Kidney epithelial cell (primary cell): ENCODE measurements around the gene GPR108. TPM values are rescaled to one million over a fixed set of nuclear protein-coding genes. Genes with fewer than 3 reads are reported as not detected.
"Not testable (repeated sequence)": the region's sequence is repeated elsewhere in the genome, so short reads cannot be mapped to it uniquely, and the experiment has no call there.

ENCODE experiments used
- DNase-seq: peaks from one replicate; pipeline ENCODE4 v3.0.0-alpha.2; 2010; ENCODE audit warnings: low read depth
- H3K27me3 ChIP-seq: 2 replicates; pipeline ENCODE4 v1.6.0; 2011; ENCODE audit warnings: low read length; ENCODE audit not compliant: control insufficient read depth, insufficient read depth
- H3K36me3 ChIP-seq: 2 replicates; pipeline ENCODE4 v1.5.1; 2011; ENCODE audit warnings: low read length; ENCODE audit not compliant: control insufficient read depth, insufficient read depth
- H3K4me3 ChIP-seq: 2 replicates; pipeline ENCODE4 v1.5.1; 2011; ENCODE audit warnings: low read depth, mild to moderate bottlenecking, control low read depth, low read length
- total RNA-seq: library from RNA; depleted of rRNA; stranded (reverse); fragments of >200 nt; gene quantifications from 2 replicates; pipeline ENCODE4 v1.2.3, GENCODE V29; 2015
- TF ChIP-seq, protein P1 (sequence below): IDR thresholded peaks from 2 replicates; pipeline ENCODE4 v1.5.1; 2011; ENCODE audit warnings: mild to moderate bottlenecking, moderate library complexity, low read length, control low read depth, inconsistent platforms; ENCODE audit not compliant: insufficient read depth, poor library complexity, severe bottlenecking

Gene GPR108
- total RNA-seq, 1 donor from 2014 or later, result 66.6 TPM

DNA sequence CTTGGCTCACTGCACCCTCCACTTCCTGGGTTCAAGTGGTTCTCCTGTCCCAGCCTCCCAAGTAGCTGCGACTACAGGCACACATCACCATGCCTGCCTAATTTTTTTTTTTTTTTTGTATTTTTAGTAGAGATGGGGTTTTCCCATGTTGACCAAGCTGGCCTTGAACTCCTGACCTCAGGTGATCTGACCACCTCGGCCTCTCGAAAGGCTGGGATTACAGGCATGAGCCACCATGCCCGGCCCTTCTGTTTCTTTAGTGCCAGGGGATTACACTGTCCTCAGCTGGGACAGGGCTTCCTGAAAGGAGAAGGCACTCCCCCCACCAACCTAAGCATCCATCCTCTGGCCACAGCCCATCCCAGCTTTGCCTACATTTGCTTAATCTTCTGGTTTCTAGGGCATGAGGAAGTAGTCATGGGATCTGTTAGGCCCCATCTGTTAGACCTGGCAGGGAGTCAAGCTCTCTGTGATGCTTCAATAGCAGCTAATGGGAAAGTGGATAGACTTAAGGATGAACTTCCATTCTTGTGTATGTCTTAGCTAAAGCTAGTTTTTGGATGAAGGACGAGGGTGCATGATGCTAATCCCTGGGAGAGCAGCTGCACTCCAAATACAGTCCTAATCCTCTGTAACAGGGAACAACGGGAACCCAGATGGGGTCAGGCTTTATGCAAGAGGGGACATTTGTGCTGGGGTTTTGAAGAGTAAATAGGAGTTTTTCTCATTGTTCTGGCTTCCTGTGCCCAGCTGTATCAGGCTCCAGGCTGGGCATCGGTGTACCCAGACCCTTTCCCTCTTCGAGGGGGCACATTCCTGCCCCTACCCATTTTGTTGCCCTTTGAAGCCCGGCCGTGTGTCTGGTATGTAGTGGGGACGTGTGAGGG is 37.7 kb upstream of the GPR108 start:
- no peak for DNase-seq
- TF ChIP-seq, protein P1, sequence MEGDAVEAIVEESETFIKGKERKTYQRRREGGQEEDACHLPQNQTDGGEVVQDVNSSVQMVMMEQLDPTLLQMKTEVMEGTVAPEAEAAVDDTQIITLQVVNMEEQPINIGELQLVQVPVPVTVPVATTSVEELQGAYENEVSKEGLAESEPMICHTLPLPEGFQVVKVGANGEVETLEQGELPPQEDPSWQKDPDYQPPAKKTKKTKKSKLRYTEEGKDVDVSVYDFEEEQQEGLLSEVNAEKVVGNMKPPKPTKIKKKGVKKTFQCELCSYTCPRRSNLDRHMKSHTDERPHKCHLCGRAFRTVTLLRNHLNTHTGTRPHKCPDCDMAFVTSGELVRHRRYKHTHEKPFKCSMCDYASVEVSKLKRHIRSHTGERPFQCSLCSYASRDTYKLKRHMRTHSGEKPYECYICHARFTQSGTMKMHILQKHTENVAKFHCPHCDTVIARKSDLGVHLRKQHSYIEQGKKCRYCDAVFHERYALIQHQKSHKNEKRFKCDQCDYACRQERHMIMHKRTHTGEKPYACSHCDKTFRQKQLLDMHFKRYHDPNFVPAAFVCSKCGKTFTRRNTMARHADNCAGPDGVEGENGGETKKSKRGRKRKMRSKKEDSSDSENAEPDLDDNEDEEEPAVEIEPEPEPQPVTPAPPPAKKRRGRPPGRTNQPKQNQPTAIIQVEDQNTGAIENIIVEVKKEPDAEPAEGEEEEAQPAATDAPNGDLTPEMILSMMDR, result no peak
- Histone ChIP-seq H3K36me3 (no peaks in the 10 kb centered on the region), H3K27me3 (peaks cover 2% of the 10 kb centered on the region), H3K4me3 (no peak overlapping the region)

DNA sequence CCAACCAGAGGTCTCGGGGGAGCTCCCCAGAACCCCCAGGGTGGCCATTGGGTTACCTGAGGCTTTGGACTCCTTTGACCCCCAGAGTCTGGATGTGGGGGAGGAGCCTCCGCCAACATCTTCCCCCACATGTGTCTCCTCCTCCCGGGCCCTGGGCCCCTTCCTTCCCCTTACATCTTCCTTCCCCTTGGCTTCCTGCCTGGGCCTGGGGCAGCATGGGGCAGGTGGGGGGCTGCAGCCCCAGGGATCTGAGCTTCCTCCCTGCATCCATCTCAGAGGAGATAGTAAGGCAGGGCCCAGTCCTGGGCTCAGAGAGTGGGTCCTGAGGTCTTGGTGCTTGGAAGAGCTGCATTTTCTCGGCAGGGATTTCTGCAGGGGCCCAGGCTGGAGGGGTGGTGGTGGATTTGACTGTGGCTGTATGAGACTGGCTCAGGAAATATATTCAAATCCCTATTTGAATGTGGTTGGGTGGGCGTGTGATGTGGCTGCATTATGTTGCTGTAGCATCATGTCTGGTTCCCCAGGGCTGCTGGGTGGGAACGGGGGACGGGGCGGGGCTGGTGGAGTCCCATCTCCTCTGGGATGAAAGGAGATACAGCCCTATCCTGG is 36.0 kb upstream of the GPR108 start:
- Histone ChIP-seq H3K36me3 (no peaks in the 10 kb centered on the region), H3K4me3 (no peak overlapping the region), H3K27me3 (peaks cover 2% of the 10 kb centered on the region)
- TF ChIP-seq, protein P1, result no peak
- no peak for DNase-seq

DNA sequence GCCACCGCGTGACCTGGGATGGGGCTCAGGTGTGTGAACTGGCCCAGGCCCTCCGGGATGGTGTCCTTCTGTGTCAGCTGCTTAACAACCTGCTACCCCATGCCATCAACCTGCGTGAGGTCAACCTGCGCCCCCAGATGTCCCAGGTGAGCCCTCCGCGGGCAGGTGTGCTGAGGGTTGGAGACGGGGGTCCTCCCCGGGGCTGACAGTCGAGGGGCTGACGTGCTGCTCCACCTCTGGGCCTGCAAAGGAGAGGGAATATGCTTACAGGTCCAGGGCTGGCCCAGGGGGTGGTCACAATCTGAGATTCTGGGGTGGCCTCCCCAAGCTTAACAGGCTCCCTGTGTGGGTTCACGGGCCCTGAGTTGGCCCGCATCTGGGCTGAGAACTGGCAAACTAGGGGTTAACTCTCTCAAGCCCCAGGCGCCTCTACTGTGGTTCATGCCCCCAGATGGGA is 35.5 kb upstream of the GPR108 start:
- no peak for DNase-seq
- H3K27me3 ChIP-seq, result peaks cover 2% of the 10 kb centered on the region
- no peaks in the 10 kb centered on the region for H3K36me3 ChIP-seq
- TF ChIP-seq, protein P1, result no peak
- no peak overlapping the region for H3K4me3 ChIP-seq

DNA sequence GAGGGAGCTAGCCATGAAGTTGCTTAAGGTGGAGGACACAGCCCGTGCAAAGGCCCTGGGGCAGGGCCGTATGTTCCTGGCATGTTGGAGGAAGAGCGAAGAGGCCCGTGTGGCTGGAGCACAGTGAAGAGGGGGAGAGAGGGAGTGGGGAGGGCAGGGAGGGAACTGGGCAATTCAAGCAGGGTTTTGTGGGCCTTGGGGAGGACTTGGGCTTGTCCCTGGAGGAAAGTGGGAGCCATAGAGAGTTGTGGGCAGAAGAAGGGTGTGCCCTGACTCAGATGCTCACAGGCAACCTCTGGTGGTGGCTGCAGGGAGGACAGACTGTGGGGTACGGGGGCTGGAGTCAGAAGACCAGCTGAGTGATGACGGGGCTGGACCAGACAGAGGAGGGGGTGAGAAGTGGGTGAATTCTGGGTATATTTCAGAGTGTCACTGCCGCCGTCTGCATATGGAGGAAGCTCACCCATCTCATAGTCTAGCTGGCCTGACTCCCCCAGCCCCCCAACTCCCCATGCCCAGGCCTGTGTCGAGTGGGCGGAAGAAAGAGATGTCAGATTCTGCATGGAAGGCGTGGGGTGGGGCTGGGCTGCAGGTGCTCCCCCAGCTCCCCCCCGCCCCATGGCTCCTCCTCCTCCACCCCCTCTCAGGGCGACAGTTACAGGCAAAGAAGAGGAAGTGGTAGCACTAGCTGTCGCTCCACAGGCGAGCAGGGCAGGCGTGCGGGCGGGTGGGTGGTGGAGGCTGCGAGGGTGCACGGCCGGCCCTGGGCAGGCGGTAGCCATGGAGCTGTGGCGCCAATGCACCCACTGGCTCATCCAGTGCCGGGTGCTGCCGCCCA is 34.9 kb upstream of the GPR108 start, which contains the start of gene VAV1:
Gene VAV1, plus strand, starts transcription at position 681 of the 838 bp plus-strand sequence. Its CDS starts 100 bp downstream, at position 781.
- Histone ChIP-seq H3K36me3 (no peaks in the 10 kb centered on the region), H3K27me3 (peaks cover 2% of the 10 kb centered on the region), H3K4me3 (no peak within 1 kb of the TSS)
- no peak for DNase-seq
- TF ChIP-seq, protein P1, result no peak

DNA sequence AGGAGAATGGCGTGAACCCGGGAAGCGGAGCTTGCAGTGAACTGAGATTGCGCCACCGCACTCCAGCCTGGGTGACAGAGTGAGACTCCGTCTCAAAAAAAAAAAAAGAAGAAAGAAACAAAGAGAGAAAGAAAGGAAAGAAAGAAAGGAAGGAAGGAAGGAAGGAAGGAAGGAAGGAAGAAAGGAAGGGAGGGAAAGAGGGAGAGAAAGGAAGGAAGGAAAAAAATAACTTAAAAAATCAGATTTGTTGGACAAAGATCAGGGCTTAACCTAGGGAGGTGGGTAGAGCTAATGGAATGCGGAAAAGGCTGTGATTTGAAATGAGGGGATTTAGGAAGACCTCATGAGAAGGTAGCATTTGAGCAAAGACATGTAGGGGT is 34.3 kb upstream of the GPR108 start:
- not testable (repeated sequence) for H3K36me3 ChIP-seq, H3K4me3 ChIP-seq, H3K27me3 ChIP-seq, DNase-seq
